Measurements from ENCODE around the gene RNF152. TPM values are rescaled to one million over a fixed set of nuclear protein-coding genes. Genes with fewer than 3 reads are reported as not detected.

The RNF152 gene
- total RNA-seq, 1 donor from 2014 or later: 4.1 TPM

DNA sequence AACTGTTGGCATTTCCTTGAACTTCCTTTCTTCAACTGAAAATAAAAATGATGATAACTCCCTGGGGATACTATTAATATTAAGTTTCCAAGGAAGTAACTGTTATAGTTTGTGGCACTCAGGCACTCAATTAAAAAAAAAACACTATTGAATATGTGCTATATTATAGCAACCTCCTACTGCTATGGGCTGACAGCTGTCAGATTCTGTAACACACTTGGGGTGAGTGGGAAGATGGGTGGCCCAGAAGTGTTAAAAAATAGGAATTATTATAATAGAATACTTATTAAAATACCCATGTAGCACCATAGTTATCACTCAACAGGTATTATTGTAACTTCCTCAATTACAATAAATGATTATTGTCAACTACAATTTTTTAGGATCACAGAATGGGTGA, 130.9 kb downstream of the RNF152 start:
- Mint-ChIP-seq H3K27ac (ENCODE audit: unreplicated experiment) (no peak overlapping the region), H3K4me3 (ENCODE audit: unreplicated experiment) (no peak overlapping the region), H3K9me3 (ENCODE audit: unreplicated experiment) (no peaks in the 10 kb centered on the region), H3K36me3 (ENCODE audit: low read depth, unreplicated experiment) (no peaks in the 10 kb centered on the region), H3K4me1 (ENCODE audit: unreplicated experiment) (peaks cover 7% of the 10 kb centered on the region), H3K27me3 (ENCODE audit: unreplicated experiment) (no peaks in the 10 kb centered on the region)
- TF ChIP-seq, protein P1, sequence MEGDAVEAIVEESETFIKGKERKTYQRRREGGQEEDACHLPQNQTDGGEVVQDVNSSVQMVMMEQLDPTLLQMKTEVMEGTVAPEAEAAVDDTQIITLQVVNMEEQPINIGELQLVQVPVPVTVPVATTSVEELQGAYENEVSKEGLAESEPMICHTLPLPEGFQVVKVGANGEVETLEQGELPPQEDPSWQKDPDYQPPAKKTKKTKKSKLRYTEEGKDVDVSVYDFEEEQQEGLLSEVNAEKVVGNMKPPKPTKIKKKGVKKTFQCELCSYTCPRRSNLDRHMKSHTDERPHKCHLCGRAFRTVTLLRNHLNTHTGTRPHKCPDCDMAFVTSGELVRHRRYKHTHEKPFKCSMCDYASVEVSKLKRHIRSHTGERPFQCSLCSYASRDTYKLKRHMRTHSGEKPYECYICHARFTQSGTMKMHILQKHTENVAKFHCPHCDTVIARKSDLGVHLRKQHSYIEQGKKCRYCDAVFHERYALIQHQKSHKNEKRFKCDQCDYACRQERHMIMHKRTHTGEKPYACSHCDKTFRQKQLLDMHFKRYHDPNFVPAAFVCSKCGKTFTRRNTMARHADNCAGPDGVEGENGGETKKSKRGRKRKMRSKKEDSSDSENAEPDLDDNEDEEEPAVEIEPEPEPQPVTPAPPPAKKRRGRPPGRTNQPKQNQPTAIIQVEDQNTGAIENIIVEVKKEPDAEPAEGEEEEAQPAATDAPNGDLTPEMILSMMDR (IDR thresholded peaks at IDR 0.05; ENCODE audit: unreplicated experiment): no peak
- no peak for DNase-seq (ENCODE audit: low spot score)

Data from endothelial cell (in vitro differentiated cells).